Measurements from ENCODE around the gene NFYB.

The NFYB gene

DNA sequence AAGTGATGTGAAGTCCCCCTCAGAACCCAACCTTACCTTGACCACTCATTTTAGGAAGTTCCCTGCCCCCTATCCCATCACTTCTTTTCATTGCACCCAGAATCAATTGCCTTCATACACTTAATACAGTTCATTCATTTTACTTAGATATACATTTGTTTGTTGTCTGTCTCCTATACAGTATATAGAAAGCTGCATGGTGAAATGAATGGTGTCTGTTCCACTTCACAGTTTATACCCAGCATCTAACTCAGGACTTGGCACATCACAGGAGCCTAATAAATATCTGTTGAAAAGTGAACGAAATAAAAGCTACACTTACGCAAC, 39.3 kb upstream of the NFYB start:
- TF ChIP-seq SIN3A (IDR thresholded peaks at IDR 0.05; ENCODE audit: borderline replicate concordance, insufficient read depth, low read length) (no peak), POLR2AphosphoS5 (IDR thresholded peaks at IDR 0.05; ENCODE audit: low read depth, low read length) (no peak), FOXP2 (optimal IDR thresholded peaks at IDR 0.05; ENCODE audit: borderline replicate concordance, extremely low read depth, extremely low read length, insufficient read depth) (no peak), TAF1 (IDR thresholded peaks at IDR 0.05; ENCODE audit: borderline replicate concordance, insufficient read depth, low read length) (no peak)
- TF ChIP-seq, protein P1, sequence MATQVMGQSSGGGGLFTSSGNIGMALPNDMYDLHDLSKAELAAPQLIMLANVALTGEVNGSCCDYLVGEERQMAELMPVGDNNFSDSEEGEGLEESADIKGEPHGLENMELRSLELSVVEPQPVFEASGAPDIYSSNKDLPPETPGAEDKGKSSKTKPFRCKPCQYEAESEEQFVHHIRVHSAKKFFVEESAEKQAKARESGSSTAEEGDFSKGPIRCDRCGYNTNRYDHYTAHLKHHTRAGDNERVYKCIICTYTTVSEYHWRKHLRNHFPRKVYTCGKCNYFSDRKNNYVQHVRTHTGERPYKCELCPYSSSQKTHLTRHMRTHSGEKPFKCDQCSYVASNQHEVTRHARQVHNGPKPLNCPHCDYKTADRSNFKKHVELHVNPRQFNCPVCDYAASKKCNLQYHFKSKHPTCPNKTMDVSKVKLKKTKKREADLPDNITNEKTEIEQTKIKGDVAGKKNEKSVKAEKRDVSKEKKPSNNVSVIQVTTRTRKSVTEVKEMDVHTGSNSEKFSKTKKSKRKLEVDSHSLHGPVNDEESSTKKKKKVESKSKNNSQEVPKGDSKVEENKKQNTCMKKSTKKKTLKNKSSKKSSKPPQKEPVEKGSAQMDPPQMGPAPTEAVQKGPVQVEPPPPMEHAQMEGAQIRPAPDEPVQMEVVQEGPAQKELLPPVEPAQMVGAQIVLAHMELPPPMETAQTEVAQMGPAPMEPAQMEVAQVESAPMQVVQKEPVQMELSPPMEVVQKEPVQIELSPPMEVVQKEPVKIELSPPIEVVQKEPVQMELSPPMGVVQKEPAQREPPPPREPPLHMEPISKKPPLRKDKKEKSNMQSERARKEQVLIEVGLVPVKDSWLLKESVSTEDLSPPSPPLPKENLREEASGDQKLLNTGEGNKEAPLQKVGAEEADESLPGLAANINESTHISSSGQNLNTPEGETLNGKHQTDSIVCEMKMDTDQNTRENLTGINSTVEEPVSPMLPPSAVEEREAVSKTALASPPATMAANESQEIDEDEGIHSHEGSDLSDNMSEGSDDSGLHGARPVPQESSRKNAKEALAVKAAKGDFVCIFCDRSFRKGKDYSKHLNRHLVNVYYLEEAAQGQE (IDR thresholded peaks at IDR 0.05; ENCODE audit: insufficient read depth in 1 of 2, low read depth in 2 of 2, low read length in 2 of 2): no peak

DNA sequence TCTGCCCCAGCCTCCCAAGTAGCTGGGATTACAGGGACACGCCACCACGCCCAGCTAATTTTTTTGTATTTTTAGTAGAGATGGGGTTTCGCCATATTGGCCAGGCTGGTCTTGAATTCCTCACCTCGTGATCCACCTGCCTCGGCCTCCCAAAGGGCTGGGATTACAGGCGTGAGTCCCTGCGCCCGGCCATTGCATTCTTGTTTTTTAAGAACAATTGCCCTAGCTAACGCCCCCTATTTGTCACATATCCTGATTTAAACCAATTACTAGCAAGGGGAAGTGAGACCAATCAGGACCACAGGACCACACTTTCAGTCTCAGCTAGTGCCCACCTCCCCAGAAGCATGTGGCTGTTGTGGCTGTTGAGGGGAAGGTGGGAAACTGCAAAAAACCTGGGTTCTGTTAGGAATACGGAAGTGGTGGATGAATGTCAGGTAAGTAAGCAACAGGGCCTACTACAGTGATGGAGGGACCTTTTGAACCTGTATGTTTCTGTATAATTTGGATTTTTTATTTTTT, 37.8 kb upstream of the NFYB start:
- no peak for TF ChIP-seq TAF1 (IDR thresholded peaks at IDR 0.05; ENCODE audit: borderline replicate concordance, insufficient read depth, low read length)
- TF ChIP-seq, protein P1 (IDR thresholded peaks at IDR 0.05; ENCODE audit: insufficient read depth in 1 of 2, low read depth in 2 of 2, low read length in 2 of 2): no peak
- no peak for TF ChIP-seq SIN3A (IDR thresholded peaks at IDR 0.05; ENCODE audit: borderline replicate concordance, insufficient read depth, low read length)
- TF ChIP-seq FOXP2 (optimal IDR thresholded peaks at IDR 0.05; ENCODE audit: borderline replicate concordance, extremely low read depth, extremely low read length, insufficient read depth): no peak
- TF ChIP-seq POLR2AphosphoS5 (IDR thresholded peaks at IDR 0.05; ENCODE audit: low read depth, low read length): no peak

DNA sequence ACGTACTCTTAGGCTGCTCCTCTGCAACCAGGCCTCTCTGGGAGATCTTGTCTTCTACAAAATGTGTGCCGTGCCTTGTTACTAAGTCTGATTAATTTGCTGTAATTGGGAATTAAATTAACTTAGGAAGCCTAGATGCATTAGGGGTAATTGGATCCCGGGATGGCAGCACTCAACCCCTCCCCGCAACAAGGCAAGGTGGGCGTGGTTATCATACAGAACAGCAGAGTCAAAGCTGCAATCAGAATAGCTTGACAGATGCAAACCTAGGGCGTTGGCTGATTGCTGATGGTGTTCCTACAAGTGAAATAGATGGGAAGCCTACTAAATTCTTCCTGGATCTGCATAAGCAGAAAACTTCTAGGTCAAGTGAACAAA, 34.5 kb upstream of the NFYB start:
- TF ChIP-seq, protein P1 (IDR thresholded peaks at IDR 0.05; ENCODE audit: insufficient read depth in 1 of 2, low read depth in 2 of 2, low read length in 2 of 2): no peak
- TF ChIP-seq TAF1 (IDR thresholded peaks at IDR 0.05; ENCODE audit: borderline replicate concordance, insufficient read depth, low read length) (no peak), FOXP2 (optimal IDR thresholded peaks at IDR 0.05; ENCODE audit: borderline replicate concordance, extremely low read depth, extremely low read length, insufficient read depth) (no peak), SIN3A (IDR thresholded peaks at IDR 0.05; ENCODE audit: borderline replicate concordance, insufficient read depth, low read length) (no peak), POLR2AphosphoS5 (IDR thresholded peaks at IDR 0.05; ENCODE audit: low read depth, low read length) (no peak)

DNA sequence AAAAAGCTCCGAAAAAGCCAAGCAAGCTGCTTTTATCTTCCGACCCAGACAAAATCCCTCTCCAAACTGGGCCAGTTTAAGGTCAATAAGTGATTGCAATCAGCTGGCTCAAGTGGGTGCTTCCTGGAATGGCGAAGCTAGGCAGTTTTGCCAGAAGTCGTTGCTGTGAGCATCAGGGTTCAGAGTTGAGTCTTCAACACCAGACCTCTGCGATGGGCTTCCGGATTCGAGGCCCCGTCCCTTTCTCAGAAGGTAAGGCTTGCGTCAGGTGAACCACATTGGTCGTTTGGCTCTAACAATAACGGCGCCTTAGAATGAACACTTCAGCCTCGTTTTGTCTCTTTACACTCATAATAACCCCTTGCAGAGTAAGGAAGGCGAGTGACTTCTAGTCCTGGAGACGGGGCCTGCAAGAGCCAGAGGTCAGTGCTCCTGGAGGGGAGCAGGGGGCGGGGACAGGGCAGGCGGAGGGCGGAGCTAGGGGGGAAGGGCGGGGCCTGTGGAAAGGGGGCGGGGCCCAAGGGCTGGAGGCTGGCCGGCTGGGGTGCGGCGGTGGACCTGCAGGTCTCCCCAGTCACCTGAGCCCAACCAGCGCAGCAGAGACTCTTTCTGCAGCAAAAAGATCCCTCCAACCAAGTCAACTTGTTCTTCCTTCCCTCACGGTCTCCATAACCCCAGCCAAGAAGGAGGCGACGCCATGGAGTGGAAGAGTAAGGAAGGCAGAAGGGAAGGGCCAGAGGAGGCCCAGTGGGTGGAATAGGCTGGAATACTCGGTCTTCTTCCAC, 34.0 kb upstream of the NFYB start:
- TF ChIP-seq TAF1 (IDR thresholded peaks at IDR 0.05; ENCODE audit: borderline replicate concordance, insufficient read depth, low read length): no peak
- TF ChIP-seq, protein P1 (IDR thresholded peaks at IDR 0.05; ENCODE audit: insufficient read depth in 1 of 2, low read depth in 2 of 2, low read length in 2 of 2): no peak
- TF ChIP-seq FOXP2 (optimal IDR thresholded peaks at IDR 0.05; ENCODE audit: borderline replicate concordance, extremely low read depth, extremely low read length, insufficient read depth): no peak
- TF ChIP-seq POLR2AphosphoS5 (IDR thresholded peaks at IDR 0.05; ENCODE audit: low read depth, low read length): no peak
- TF ChIP-seq SIN3A (IDR thresholded peaks at IDR 0.05; ENCODE audit: borderline replicate concordance, insufficient read depth, low read length): no peak

Measured in PFSK-1 (cell line).